A549 treated with AZD9567 at 1 μM for 4 hours (cell line): ENCODE data around the gene KIFBP. TPM values are rescaled to one million over a fixed set of nuclear protein-coding genes. Genes with fewer than 3 reads are reported as not detected.

ENCODE experiments used
- total RNA-seq: library from RNA; stranded (reverse); fragments of 200-300 nt; extraction: Qiagen RNA extraction; gene quantifications from 5 replicates; pipeline ENCODE4 v1.2.3, GENCODE V29; 2022; ENCODE audit not compliant: insufficient read depth

Gene KIFBP, protein sequence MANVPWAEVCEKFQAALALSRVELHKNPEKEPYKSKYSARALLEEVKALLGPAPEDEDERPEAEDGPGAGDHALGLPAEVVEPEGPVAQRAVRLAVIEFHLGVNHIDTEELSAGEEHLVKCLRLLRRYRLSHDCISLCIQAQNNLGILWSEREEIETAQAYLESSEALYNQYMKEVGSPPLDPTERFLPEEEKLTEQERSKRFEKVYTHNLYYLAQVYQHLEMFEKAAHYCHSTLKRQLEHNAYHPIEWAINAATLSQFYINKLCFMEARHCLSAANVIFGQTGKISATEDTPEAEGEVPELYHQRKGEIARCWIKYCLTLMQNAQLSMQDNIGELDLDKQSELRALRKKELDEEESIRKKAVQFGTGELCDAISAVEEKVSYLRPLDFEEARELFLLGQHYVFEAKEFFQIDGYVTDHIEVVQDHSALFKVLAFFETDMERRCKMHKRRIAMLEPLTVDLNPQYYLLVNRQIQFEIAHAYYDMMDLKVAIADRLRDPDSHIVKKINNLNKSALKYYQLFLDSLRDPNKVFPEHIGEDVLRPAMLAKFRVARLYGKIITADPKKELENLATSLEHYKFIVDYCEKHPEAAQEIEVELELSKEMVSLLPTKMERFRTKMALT
- 38.3 to 63.2 TPM (median 45.9 TPM) in 5 replicates for total RNA-seq

DNA sequence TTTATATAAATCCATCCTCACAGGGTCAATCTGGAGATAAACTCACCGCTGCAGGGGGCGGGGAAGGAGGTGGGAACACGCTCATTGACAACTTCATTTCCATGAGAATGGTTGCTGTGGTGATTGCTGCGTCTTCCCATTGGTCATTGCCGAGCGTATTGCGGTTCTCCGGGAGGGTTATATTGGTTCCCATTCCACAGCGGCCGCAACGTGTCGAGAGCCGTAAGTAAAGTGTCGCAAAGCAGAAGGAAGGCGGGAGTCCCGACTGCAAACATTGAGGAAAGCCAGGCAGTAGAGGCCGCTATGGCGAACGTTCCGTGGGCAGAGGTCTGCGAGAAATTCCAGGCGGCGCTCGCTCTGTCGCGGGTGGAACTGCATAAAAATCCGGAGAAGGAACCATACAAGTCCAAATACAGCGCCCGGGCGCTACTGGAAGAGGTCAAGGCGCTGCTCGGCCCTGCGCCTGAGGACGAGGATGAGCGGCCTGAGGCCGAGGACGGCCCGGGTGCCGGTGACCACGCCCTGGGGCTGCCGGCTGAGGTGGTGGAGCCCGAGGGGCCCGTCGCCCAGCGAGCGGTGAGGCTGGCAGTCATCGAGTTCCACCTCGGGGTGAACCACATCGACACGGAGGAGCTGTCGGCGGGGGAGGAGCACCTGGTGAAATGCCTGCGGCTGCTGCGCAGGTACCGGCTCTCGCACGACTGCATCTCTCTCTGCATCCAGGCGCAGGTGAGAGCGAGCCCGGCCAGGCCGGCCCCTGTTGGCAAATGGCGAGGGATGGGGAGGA, at the start of gene KIFBP:
Gene KIFBP, plus strand, starts transcription at position 274 of the 787 bp plus-strand sequence. Its CDS starts 30 bp downstream, at position 304.

GRCh38 chr10:68955832-68956532, 32.6 kb upstream of the KIFBP start, which contains the start of gene DDX21:
DDX21 (plus strand) TSS chr10:68956170; CDS start chr10:68956226, 56 bp downstream.

Other genes starting within 250 kb of the KIFBP start
- gene STOX1, start 161.3 kb upstream of the KIFBP start, total RNA-seq: 0.73 to 1.7 TPM (median 0.89 TPM) in 5 replicates
- 34.7 to 46.2 TPM (median 36.8 TPM) in 5 replicates for gene DDX50, start 87.5 kb upstream of the KIFBP start, total RNA-seq
- 120 to 164 TPM (median 134 TPM) in 5 replicates for gene DDX21, start 32.6 kb upstream of the KIFBP start, total RNA-seq
- 72.7 to 133 TPM (median 79.4 TPM) in 5 replicates for gene SRGN, start 99.3 kb downstream of the KIFBP start, total RNA-seq
- 49.1 to 89.2 TPM (median 51.6 TPM) in 5 replicates for gene VPS26A, start 135.4 kb downstream of the KIFBP start, total RNA-seq
- 33.0 to 46.0 TPM (median 33.7 TPM) in 5 replicates for gene SUPV3L1, start 191.4 kb downstream of the KIFBP start, total RNA-seq
- gene HKDC1, start 231.5 kb downstream of the KIFBP start, total RNA-seq: 8.0 to 12.8 TPM (median 9.4 TPM) in 5 replicates